ENCODE measurements around the gene LRPAP1.

LRPAP1 gene

GRCh38 chr4:3498901-3499510 lies 33.2 kb downstream of the LRPAP1 start:
- no peak for DNase-seq

DNA sequence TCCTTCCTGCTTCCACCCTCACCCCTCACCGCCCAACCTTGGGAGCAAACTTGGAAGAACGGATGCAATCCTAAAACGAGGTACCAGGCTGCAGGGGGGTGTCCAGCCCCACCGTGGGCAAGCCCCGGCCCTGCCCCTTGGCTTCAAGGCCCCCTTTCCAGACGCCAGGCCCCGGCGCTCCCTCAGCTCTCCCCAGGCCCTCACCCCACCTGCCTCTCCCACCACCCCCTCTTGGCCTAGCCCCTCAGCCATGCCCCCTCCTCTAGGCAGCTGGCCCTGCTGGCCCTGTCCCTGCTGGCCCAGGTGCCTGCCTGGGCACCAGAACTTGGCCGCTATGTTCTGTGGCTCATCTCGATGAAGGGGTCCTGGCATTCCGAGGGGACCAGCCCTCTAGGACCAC lies 33.8 kb downstream of the LRPAP1 start:
- no peak for DNase-seq

- no peak for DNase-seq
Measured at GRCh38 chr4:3497523-3498389, 34.5 kb downstream of the LRPAP1 start.

DNA sequence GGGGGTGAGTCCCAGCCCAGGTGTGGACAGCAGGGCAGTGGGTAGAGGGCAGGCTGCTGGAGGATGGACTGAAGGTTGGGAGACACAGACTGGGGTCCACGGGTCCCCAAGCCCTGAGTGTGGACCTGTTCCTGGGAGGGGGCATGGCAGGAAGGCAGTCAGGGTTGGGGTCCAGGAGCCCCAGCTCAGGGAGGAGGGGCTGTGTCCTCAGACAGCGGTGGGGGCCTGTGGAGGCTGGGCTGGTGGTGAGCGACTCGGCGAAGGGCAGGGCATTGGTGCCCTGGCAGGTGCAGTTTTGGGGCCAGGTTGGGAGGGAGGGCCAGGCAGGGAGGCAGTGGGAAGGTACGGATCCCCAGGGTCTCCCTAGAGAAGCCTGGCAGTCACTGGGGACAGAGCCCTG lies 35.1 kb downstream of the LRPAP1 start:
- DNase-seq = no peak

DNA sequence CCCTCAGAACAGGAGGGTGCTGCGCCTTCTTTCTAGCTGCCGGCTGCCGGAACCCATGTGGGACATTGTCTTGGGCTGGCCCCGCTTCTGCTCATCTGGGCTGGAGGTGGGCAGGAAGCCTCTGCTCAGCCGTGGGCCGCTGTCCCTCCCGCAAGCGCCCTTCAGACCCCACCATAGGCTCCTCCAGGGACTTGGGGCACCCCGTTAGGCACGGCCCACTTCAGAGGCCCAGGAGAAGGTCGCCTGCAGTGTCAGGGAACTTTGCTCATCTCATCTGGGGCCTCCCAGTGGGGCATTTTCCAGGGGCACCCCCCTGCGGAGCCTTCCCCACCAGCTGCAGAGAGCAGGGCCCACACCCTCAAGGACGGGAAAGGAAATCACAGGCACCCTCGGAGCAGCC lies 36.2 kb downstream of the LRPAP1 start:
- no peak for DNase-seq

DNA sequence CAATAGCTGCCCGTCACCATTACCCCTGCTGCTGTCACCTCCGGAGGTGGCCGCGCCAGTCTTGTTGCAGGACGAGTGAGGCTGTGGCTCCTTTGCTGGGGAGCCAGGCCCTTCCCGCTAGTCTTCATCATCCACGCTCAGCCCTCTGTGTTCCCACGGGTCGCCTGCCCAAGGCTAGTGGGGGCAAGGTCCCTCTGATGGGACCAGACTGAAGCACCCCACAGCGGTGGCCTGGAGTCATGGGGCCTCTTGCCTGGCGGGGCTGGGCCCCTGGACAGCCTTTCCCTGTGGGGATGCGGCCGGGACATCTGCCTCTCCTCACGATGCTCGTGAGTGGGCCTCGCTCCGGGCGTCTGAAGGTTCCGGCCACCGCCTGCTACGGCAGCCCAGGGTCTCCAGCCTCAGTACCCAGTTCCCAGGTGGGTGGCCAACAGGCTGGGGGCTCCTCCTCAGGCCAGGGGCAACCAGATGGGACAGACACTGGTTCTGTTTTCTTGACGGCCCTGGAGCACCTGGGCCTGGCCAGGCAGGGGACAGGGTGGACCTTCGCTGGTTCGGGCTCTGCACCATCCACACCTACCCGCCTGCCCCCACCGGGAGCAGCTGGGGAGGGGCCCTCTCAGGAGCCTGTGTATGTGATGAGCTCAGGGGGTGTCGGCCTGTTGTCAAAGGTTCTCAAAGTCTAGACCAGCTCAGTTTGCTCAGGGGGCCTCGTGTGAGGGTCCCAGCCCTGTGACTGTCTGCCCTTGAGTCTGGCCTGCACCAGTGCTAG lies 36.8 kb downstream of the LRPAP1 start:
- no peak for DNase-seq

GRCh38 chr4:3494462-3494871 lies 37.8 kb downstream of the LRPAP1 start:
- DNase-seq = no peak

GRCh38 chr4:3493720-3494461 lies 38.3 kb downstream of the LRPAP1 start:
- DNase-seq = no peak

DNA sequence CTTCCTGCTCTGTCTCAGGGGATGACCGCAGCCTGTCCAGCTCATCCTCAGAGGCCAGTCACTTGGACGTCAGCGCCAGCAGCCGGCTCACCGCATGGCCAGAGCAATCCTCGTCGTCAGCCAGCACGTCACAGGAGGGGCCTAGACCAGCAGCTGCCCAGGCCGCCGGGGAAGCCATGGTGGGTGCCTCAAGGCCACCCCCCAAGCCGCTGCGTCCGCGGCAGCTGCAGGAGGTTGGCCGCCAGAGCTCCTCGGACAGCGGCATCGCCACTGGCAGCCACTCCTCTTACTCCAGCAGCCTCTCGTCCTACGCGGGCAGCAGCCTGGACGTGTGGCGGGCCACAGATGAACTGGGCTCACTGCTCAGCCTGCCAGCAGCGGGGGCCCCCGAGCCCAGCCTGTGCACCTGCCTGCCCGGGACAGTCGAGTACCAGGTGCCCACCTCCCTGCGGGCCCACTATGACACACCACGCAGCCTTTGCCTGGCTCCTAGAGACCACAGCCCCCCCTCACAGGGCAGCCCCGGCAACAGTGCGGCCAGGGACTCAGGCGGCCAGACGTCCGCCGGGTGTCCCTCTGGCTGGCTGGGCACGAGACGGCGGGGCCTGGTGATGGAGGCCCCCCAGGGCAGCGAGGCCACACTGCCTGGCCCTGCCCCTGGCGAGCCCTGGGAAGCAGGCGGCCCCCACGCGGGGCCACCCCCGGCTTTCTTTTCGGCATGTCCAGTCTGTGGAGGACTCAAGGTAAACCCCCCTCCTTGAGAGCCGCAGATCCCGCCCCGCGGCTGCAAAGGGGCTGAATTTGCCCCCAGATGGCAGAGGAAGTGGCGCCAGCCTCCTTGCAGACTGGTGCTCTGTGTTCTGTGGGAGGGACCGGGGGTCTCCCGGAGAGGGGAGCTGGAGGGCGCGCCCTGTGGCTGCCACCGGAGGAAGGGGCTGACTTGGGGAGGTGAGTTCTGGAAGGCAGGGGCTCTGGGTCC lies 39.2 kb downstream of the LRPAP1 start:
- DNase-seq = no peak

DNA sequence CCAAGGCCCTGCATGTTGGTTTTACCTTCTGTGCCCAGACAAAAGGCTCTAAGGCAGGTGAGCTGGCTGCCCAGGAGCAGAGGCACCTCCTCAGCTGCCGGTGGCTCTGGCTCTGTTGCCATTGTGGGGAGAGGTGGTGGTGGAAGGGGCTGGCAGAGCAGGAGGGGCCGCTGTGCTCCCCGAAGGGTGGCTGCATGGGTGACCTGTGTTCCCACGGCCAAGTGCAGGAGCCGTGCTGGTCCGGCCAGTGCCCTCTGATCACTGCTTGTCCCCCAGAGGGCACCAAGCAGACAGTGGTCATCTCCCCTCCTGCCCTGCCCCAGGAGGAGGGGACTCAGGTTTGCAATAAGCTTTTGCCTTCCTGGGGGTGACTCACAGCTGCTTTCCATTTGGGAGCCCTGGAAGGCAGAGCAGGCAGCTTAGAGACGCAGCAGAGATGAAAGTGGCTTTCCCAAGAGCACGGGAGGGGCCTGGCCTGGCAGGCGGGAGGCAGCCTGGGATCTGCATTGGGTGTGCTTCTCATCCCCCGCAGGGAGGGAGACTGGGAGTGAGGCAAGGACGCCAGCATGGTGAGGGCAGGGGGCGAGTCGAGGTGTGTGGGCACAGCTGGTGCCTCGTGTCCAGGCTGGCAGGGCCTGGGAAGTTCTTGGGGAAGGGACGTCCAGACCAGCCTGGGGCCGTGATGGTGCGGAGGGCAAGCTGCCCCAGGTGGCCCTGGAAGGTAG lies 40.4 kb downstream of the LRPAP1 start:
- no peak for DNase-seq

DNA sequence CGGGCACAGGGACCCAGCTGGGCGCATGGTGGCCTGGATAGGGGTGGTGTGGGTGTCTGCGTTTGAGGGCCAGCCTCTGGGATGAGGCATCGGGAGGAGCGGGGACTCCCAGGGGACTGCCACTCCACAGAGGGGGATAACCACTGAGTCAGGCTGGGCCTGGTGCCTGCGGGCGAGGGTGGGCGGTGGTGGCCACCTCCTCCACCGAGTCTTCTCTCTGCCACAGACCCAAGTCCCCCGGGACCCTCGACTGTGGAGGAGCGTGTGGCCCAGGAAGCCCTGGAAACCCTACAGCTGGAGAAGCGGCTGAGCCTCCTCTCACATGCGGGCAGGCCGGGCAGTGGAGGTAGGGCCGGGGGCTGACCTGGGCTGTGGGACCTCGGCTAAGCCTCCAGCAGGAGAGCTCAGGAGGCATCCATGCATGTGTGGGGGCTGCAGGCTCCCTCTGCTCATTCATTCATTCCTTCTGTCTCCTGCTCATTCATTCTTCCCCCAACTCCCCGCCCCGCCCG lies 42.7 kb downstream of the LRPAP1 start:
- DNase-seq = no peak

DNA sequence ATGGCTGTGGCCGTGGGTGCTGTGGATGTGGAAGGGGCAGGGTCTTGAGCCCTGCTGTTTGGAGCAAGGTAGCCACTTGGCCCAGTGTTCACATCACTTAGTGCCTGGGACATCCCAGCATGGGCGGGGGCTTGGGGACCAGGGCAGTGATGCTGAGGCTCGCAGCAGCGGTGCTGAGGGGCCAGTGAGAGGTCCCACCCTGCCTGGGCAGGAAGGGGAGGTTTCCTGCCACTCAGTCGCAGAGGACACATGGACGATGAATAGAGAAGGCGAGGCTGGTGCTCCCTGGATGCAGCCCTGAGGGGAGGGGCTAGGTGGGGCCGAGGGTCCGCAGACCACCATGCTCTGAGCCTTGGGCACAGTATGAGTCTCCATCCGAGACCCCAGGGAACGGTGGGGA lies 43.4 kb downstream of the LRPAP1 start:
- DNase-seq = no peak

GRCh38 chr4:3487861-3488260 lies 44.4 kb downstream of the LRPAP1 start:
- no peak for DNase-seq

GRCh38 chr4:3486541-3487540 lies 45.4 kb downstream of the LRPAP1 start:
- DNase-seq = no peak

DNA sequence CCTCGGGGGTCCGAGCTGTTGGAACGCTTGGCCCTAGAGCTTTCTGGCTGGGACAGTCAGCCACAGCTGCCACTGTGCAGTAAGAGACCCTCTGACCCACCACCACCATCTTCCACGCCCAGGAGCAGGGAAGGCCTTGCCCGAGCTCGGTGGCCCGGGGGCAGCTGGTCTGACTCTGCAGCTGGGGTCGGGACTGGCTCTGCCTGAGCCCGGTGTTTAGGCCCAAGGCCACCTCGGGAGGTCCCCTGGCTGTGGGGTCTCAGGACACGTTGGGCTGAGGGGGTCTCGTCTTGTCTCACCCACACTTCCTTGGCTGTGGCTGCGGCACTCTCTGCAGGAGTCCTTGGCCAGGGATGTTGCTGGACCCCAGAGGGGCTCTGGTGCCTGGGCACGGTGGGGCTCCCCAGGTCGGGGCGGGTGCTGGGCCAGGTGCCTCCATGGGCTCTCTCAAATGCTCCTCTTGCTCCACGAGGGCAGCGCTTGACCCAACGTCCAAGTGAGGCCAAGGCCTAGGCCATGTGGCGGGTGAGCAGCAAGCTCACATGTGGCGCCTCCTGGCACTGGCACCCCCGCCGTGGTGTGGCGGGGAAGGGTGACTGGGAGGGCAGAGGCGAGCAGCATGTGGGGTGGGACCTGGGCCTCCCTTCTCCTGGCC lies 46.2 kb downstream of the LRPAP1 start:
- DNase-seq = no peak

- DNase-seq = peak; percentile 38
Measured at GRCh38 chr4:3485011-3485791, 47.0 kb downstream of the LRPAP1 start.

- DNase-seq = no peak
Measured at GRCh38 chr4:3484057-3484973, 47.9 kb downstream of the LRPAP1 start.
